GM18505 (cell line): Measurements from ENCODE around the gene NTMT1.

Experiments used
- ATAC-seq: cut with Tn5 transposase; IDR thresholded peaks from one replicate; pipeline ENCODE4 v1.9.1; 2021; ENCODE audit not compliant: unreplicated experiment
- POLR2A ChIP-seq: IDR thresholded peaks from 4 replicates; pipeline ENCODE4 v1.6.1; 2011; ENCODE audit warnings: borderline replicate concordance; ENCODE audit not compliant: insufficient read depth, insufficient read length; ENCODE audit errors: extremely low read depth

NTMT1 gene

GRCh38 chr9:129669141-129669718 is 43.3 kb downstream of the NTMT1 start:
- ATAC-seq = no peak
- TF ChIP-seq POLR2A = no peak

- no peak for TF ChIP-seq POLR2A
- no peak for ATAC-seq
Observed at GRCh38 chr9:129669946-129670345, 44.0 kb downstream of the NTMT1 start.

GRCh38 chr9:129671065-129671464 is 45.1 kb downstream of the NTMT1 start:
- TF ChIP-seq POLR2A = no peak
- no peak for ATAC-seq

GRCh38 chr9:129671519-129671918 is 45.6 kb downstream of the NTMT1 start:
- no peak for ATAC-seq
- no peak for TF ChIP-seq POLR2A

GRCh38 chr9:129672702-129673101 is 46.7 kb downstream of the NTMT1 start:
- no peak for TF ChIP-seq POLR2A
- ATAC-seq = no peak

GRCh38 chr9:129673602-129674001 is 47.6 kb downstream of the NTMT1 start:
- no peak for ATAC-seq
- no peak for TF ChIP-seq POLR2A

- TF ChIP-seq POLR2A = no peak
- no peak for ATAC-seq
Observed at GRCh38 chr9:129674229-129674628, 48.3 kb downstream of the NTMT1 start.

GRCh38 chr9:129675620-129676019 is 49.7 kb downstream of the NTMT1 start:
- no peak for TF ChIP-seq POLR2A
- no peak for ATAC-seq

- no peak for ATAC-seq
- TF ChIP-seq POLR2A = no peak
Observed at GRCh38 chr9:129676287-129676686, 50.3 kb downstream of the NTMT1 start.

- ATAC-seq = no peak
- TF ChIP-seq POLR2A = no peak
Observed at GRCh38 chr9:129676975-129677374, 51.0 kb downstream of the NTMT1 start.

- TF ChIP-seq POLR2A = no peak
- no peak for ATAC-seq
Observed at GRCh38 chr9:129677456-129677855, 51.5 kb downstream of the NTMT1 start.

GRCh38 chr9:129678844-129679243 is 52.9 kb downstream of the NTMT1 start:
- no peak for ATAC-seq
- no peak for TF ChIP-seq POLR2A

- TF ChIP-seq POLR2A = no peak
- ATAC-seq = no peak
Observed at GRCh38 chr9:129679537-129679936, 53.6 kb downstream of the NTMT1 start.

GRCh38 chr9:129681924-129682323 is 56.0 kb downstream of the NTMT1 start:
- TF ChIP-seq POLR2A = no peak
- ATAC-seq = no peak

- TF ChIP-seq POLR2A = no peak
- no peak for ATAC-seq
Observed at GRCh38 chr9:129682381-129682780, 56.4 kb downstream of the NTMT1 start.
